Measurements from ENCODE around the gene FSTL5.
"Not testable (repeated sequence)": the region's sequence is repeated elsewhere in the genome, so short reads cannot be mapped to it uniquely, and the experiment has no call there.

FSTL5 gene

GRCh38 chr4:162103908-162104307, 59.9 kb downstream of the FSTL5 start:
- not testable (repeated sequence) for DNase-seq (ENCODE audit: low read depth in 2 of 2)

- no peak for DNase-seq (ENCODE audit: low read depth in 2 of 2)
Measured at GRCh38 chr4:162102713-162103112, 61.1 kb downstream of the FSTL5 start.

GRCh38 chr4:162101337-162101736, 62.5 kb downstream of the FSTL5 start:
- no peak for DNase-seq (ENCODE audit: low read depth in 2 of 2)

- no peak for DNase-seq (ENCODE audit: low read depth in 2 of 2)
Measured at GRCh38 chr4:162075726-162076125, 88.1 kb downstream of the FSTL5 start.

GRCh38 chr4:162061214-162061613, 102.6 kb downstream of the FSTL5 start:
- no peak for DNase-seq (ENCODE audit: low read depth in 2 of 2)

GRCh38 chr4:162059656-162060055, 104.1 kb downstream of the FSTL5 start:
- no peak for DNase-seq (ENCODE audit: low read depth in 2 of 2)

- DNase-seq (ENCODE audit: low read depth in 2 of 2), result no peak
Measured at GRCh38 chr4:162056990-162057389, 106.8 kb downstream of the FSTL5 start.

- no peak for DNase-seq (ENCODE audit: low read depth in 2 of 2)
Measured at GRCh38 chr4:162046135-162046534, 117.7 kb downstream of the FSTL5 start.

GRCh38 chr4:162038112-162038511, 125.7 kb downstream of the FSTL5 start:
- DNase-seq (ENCODE audit: low read depth in 2 of 2), result no peak

- DNase-seq (ENCODE audit: low read depth in 2 of 2), result no peak
Measured at GRCh38 chr4:162017863-162018262, 145.9 kb downstream of the FSTL5 start.

- DNase-seq (ENCODE audit: low read depth in 2 of 2), result no peak
Measured at GRCh38 chr4:162016991-162017390, 146.8 kb downstream of the FSTL5 start.

- DNase-seq (ENCODE audit: low read depth in 2 of 2), result no peak
Measured at GRCh38 chr4:162016219-162016618, 147.6 kb downstream of the FSTL5 start.

GRCh38 chr4:162015090-162015489, 148.7 kb downstream of the FSTL5 start:
- no peak for DNase-seq (ENCODE audit: low read depth in 2 of 2)

GRCh38 chr4:162011089-162011488, 152.7 kb downstream of the FSTL5 start:
- DNase-seq (ENCODE audit: low read depth in 2 of 2), result no peak

GRCh38 chr4:162010362-162010761, 153.4 kb downstream of the FSTL5 start:
- no peak for DNase-seq (ENCODE audit: low read depth in 2 of 2)

GRCh38 chr4:161992317-161992716, 171.5 kb downstream of the FSTL5 start:
- DNase-seq (ENCODE audit: low read depth in 2 of 2), result no peak

- DNase-seq (ENCODE audit: low read depth in 2 of 2), result no peak
Measured at GRCh38 chr4:161991811-161992210, 172.0 kb downstream of the FSTL5 start.

GRCh38 chr4:161990721-161991120, 173.1 kb downstream of the FSTL5 start:
- no peak for DNase-seq (ENCODE audit: low read depth in 2 of 2)

- DNase-seq (ENCODE audit: low read depth in 2 of 2), result no peak
Measured at GRCh38 chr4:161988946-161989345, 174.9 kb downstream of the FSTL5 start.

- DNase-seq (ENCODE audit: low read depth in 2 of 2), result no peak
Measured at GRCh38 chr4:161987611-161988010, 176.2 kb downstream of the FSTL5 start.

- DNase-seq (ENCODE audit: low read depth in 2 of 2), result no peak
Measured at GRCh38 chr4:161952382-161952781, 211.4 kb downstream of the FSTL5 start.

GRCh38 chr4:161949946-161950725, 213.7 kb downstream of the FSTL5 start:
- DNase-seq (ENCODE audit: low read depth in 2 of 2), result no peak

GRCh38 chr4:161948026-161948770, 215.6 kb downstream of the FSTL5 start:
- DNase-seq (ENCODE audit: low read depth in 2 of 2), result no peak
